DMS53 treated with DMSO at 0.1 percent for 48 hours (cell line): ENCODE measurements around the gene CEP70.
"Not testable (repeated sequence)": the region's sequence is repeated elsewhere in the genome, so short reads cannot be mapped to it uniquely, and the experiment has no call there.

Experiments used
- DNase-seq: peaks from one replicate; lab custom pipeline; 2025; ENCODE audit not compliant: unreplicated experiment; lab: John Stamatoyannopoulos, UW

Gene CEP70

DNA sequence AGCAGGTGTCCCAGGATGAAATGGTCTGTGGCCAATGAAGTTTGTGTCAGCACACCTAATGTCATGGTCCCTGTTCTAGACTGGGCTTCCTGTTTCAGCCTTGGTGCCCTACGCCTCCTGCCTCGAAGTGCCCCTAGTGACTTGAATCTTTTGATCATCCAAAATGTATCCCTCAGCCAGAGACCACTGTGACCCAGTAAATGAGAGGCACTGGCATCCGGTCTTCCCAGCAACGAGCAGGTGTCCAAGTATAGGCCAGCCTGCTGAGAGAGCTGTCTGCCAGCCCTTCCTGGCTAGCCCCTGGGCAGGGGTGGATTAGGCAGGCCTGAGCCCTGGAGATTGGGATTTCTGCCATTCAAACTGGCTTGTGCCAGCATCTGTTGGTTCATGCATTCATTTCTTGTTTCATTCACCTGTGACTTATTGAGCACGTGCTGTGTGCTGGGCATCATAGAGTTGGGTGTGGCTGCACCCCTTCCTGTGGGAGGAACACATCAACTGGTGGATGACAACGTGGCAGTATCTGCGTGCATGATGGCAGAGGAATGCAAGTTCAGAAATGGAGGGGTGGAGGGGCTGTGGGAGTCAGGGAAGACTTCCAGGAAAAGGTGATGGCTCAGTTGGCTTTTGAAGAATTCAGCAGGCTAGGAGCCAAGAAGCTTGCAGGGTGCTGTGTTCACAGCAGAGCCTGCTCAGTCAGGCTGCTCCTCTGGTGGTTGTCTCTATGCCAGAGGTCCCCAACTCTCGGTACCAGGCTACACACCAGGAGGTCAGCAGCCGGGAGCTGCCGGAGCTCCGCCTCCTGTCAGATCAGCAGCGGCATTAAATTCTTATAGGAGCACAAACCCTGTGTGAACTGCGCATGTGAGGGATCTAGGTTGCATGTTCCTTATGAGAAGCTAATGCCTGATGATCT, 138.0 kb downstream of the CEP70 start:
- DNase-seq = no peak

DNA sequence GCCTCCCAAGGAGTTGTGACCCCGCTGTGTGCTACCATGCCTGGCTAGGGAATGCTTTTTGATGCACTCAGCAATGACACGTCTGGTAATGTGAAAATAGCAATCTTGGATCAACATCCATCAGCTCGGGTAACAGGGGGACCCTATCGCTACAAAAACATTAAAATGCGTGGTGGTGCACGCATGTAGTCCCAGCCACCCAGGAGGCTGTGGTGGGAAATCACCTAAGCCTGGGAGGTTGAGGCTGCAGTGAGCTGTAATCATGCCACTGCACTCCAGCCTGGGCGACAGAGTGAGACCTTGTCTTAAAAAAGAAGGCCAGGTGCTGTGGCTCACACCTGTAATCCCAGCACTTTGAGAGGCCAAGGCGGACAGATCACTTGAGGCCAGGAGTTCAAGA, 140.1 kb downstream of the CEP70 start:
- not testable (repeated sequence) for DNase-seq

DNA sequence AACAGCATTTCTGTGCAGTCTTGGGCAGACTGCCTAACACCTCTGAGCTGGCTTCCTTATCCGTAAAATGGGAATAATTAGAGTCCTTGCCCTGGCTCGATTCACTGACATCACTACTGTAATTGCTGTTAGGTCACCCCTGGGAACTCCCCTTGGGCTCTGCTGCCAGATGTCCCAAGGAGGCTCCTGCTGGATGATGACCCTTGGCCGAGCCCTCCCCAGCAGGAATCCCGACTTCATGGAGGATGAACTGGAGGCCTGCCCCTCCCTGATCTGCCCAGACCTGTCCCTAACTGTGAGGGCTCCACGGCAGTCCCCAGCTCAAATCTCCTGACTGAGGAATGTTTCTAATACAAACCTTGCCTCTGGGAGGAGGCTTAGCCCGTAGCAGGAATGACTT, 141.6 kb downstream of the CEP70 start:
- no peak for DNase-seq

DNA sequence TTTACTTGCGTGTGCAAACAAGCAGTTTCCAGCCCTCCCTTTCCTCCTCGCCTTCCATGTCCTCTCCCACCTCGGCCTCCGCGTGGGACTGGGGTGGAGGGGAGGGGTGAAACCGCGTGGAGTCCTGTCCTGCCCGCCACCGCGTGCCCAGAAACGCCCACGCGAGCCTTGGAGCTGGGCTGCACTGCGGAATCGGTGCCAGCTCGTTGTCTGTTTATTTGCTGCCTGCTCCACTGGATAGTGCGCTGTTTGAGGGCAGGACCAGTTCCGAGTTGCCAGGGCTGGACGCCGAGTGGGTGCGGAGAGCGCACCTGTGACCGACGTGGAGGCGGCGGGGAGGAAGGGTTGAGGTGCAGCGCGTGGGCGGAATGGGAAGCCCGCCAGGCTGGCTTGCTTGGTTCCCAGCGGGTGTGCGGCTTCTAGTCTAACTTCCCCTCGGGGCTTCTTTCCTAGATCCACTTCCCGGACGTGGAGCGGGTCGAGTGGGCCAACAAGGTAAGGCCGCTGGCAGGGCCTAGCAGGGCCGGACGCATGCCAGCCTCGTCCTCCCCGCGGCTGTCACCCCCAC, 142.4 kb downstream of the CEP70 start:
- no peak for DNase-seq

DNA sequence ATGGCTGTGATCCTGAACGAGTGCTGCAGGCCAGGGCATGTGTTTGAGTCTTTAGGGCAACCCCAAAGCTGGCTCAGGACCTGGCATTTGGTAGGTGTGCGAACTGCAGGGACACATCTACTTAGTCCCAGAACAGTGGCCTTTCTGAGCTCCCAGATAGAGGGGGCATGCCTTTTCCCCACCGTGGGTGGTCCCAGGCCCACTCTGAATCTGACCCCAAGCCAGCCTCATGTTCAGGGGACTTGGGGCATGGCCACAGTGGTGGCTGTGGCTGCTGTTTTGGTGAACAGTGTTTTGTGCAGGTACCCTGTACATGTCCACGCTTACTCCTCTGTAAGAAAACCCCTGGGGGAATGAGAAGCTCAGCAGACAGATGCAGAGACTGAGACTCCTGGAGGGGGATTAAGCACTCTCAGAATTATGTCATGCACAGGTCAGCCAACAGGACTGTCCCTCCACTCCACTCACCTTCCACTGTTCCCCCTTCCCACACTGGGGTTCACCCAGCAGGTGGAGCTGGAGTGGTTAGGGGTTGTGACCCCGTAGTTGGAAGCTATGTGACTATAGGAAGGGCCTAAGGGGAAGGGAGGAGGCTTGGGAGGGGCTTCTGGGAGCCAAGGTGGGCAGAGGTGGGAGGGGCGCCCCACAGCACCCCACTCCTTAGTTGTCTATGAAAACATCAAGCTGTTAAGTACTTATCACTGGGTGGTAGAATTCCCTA, 143.2 kb downstream of the CEP70 start:
- DNase-seq = no peak

DNA sequence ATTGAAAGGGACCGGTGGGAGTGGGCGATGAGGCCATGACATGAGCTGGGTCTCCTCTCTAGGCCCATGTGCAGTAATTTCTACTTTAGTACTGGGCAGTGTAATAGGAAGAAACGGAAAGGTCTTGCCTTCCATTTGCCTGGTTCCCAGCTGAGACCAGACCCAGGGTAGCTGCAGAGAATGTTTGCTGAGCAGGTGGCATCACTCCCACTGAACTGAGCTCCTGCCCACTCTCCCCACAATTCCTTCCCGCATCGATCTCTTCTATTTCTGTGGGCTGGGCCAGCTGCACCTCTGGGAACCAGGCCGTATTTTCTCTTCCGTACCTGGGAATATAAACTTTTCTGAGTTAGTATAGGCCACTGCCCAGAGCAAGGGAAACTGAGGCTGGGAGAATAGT, 143.9 kb downstream of the CEP70 start:
- no peak for DNase-seq

DNA sequence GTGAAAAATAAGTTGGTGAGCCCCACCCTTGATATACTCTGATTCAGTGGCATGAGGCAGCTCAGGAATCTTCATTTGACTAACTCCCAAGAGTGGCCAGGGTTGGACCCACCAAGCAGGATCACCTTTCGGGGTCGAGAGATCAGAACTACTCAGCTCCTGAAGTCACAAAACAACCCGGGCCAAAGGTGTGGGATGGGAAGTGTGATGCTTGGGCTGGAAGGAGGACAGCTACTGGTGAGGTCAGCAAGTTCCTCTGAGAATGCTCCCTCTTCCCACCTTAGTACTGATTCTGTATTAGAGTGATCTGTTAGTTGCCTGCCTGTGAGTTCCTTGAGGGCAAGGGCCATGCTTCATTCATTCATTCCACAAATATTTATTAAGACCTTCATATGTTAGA, 144.6 kb downstream of the CEP70 start:
- DNase-seq = no peak

DNA sequence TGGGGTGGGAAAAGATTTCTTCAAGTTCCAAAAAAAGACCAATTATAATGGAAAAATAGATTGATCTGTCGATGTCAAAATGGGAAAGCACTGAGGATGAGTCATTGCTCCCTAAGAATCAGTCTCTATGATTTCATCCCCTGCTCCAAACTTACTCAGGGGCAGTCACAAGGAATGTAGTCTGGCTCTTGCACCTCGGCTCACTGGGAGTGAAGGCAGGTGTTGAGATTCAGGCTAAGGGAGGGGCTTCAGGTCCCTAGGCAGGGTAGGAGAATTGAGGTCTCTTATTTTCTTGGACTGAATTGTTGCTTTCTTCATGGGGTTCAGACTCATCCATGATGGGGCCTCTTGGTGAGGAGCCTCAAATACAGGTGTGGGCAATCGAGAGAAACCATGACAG, 145.4 kb downstream of the CEP70 start:
- DNase-seq = no peak

DNA sequence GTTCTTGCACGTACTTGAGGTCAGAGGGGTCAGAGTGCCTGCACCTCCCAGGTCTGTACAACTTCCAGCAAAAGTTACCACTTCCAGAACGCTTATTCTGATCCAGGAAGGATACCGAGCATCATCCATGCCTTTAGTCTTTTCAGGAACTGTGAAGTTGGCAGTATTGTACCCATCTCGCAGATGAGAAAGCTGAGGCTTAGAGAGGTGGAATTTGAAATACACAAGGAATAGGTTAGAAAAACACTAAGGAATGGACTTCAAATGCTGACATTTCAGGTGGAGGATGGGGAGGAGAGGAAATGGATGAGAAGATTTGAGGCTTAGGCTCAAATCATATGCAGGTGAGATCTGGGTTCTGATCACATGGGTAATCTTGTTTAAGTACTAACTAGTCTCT, 148.4 kb downstream of the CEP70 start:
- no peak for DNase-seq

DNA sequence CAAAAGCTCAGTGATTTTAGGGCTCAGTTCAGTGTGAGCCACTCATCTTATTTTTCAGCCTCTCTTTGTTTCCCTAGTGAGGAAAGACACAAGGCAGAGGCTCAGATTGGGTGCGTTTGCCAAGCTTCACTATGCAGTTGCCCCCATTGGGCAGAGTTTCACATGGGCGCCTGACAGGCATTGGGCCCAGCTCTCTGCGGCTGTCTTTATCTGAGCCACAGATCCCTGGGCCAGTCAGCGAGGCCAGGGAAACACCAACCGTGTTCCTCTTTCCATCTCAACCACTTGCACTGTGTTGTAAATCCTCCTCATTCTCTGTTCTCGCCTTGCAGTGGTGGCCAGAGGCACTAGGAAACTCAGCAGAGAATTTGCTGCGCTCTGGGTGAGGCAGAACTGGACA, 148.8 kb downstream of the CEP70 start:
- DNase-seq = no peak
